Upper lobe of left lung (tissue), 6 donors: ENCODE data around the gene DENND1A. TPM values are rescaled to one million over a fixed set of nuclear protein-coding genes. Genes with fewer than 3 reads are reported as not detected.

Experiments used
- ATAC-seq, 2 donors: fragments of 200-7000 bp; cut with Tn5 transposase; one replicate each; pipeline ENCODE4 v1.9.1; 2022; ENCODE audit warnings: mild to moderate bottlenecking in 2 of 2, moderate library complexity in 2 of 2; ENCODE audit not compliant: low FRiP score in 2 of 2
- DNase-seq, 2 donors: peaks; one replicate each; pipeline ENCODE4 v3.0.0-alpha.2; 2019 to 2020
- H3K27ac ChIP-seq, 4 donors: fragments of 200-600 bp; sonication (generic); one replicate each; pipeline ENCODE4 v1.5.1; 2016 to 2019
- H3K27me3 ChIP-seq, 4 donors: fragments of 200-600 bp; sonication (generic); one replicate each; pipeline ENCODE4 v1.5.1; 2017 to 2019
- H3K36me3 ChIP-seq, 4 donors: fragments of 200-600 bp; sonication (generic); one replicate each; pipeline ENCODE4 v1.5.1; 2016 to 2019
- H3K4me1 ChIP-seq, 4 donors: fragments of 200-600 bp; sonication (generic); one replicate each; pipeline ENCODE4 v1.5.1; 2018 to 2019
- H3K4me3 ChIP-seq, 4 donors: fragments of 200-600 bp; sonication (generic); one replicate each; pipeline ENCODE4 v1.5.1; 2017 to 2019; ENCODE audit warnings: mild to moderate bottlenecking in 2 of 4, moderate library complexity in 1 of 4
- H3K9me3 ChIP-seq, 4 donors: fragments of 200-600 bp; sonication (generic); one replicate each; pipeline ENCODE4 v1.5.1; 2018 to 2019
- EP300 ChIP-seq, 4 donors: sonication (generic); formaldehyde crosslinking; IDR thresholded peaks; one replicate each; pipeline ENCODE4 v1.5.1; 2017; ENCODE audit warnings: antibody characterized with exemption in 4 of 4, control low read depth in 2 of 4
- POLR2A ChIP-seq, 4 donors: fragments of 450-650 bp; IDR thresholded peaks; one replicate each; pipeline ENCODE4 v1.5.1; 2016 to 2017; ENCODE audit warnings: antibody characterized with exemption in 4 of 4, mild to moderate bottlenecking in 2 of 4
- POLR2AphosphoS5 ChIP-seq, 2 donors: sonication (generic); formaldehyde crosslinking; IDR thresholded peaks; one replicate each; pipeline ENCODE4 v1.5.1; 2017; ENCODE audit warnings: antibody characterized with exemption in 2 of 2
- WGBS, 2 donors: methylation state at CpG; one replicate each; pipeline ENCODE4 v1.1.5; 2017 to 2018; 5-methylcytosine and 5-hydroxymethylcytosine counted together
- total RNA-seq, 6 donors: library from RNA; depleted of rRNA in 4 of 6; stranded (reverse); fragments of >200 nt in 4 of 6; gene quantifications; one replicate each; pipeline versions ENCODE4 v1.1.0 to v1.2.1, GENCODE V29; 2016 to 2021
- TF ChIP-seq, protein P1 (sequence below), 6 experiments: fragments of 450-650 bp in 4 of 6; fragments of 200-600 bp in 2 of 6; sonication (generic) in 2 of 6; IDR thresholded peaks; one replicate each; pipeline ENCODE4 v1.5.1; 2016 to 2019; ENCODE audit warnings: antibody characterized with exemption in 6 of 6
- donor health status: DM: no; HTN: no; CAD: no; lungs with moderate emphysema.
- donor health status: DM: no; HTN: yes; CAD: no; lungs with severe emphysema.

Gene DENND1A
- total RNA-seq, 6 donors from 2014 or later = 9.8 to 46.1 (median 16.0) TPM

DNA sequence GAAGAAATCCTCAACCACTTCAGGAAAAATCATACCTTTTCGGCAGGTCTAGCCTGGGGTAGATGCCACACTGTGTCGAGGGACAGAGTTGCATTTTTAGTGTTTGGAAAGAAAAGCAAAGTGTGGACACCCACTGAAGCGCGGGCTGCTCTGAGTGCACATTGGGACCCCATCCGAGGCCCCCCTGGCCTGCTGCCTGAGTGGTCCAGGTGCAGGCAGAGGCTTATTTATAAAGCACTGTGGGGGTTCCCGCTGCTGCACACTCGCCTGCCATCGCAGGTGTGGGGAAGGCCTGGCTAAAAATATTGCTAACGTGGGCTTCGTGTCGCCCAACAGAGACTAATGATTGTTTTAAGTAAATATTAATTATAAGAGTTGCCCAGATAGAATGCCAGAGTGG lies 454.5 kb downstream of the DENND1A start:
- TF ChIP-seq, protein P1, sequence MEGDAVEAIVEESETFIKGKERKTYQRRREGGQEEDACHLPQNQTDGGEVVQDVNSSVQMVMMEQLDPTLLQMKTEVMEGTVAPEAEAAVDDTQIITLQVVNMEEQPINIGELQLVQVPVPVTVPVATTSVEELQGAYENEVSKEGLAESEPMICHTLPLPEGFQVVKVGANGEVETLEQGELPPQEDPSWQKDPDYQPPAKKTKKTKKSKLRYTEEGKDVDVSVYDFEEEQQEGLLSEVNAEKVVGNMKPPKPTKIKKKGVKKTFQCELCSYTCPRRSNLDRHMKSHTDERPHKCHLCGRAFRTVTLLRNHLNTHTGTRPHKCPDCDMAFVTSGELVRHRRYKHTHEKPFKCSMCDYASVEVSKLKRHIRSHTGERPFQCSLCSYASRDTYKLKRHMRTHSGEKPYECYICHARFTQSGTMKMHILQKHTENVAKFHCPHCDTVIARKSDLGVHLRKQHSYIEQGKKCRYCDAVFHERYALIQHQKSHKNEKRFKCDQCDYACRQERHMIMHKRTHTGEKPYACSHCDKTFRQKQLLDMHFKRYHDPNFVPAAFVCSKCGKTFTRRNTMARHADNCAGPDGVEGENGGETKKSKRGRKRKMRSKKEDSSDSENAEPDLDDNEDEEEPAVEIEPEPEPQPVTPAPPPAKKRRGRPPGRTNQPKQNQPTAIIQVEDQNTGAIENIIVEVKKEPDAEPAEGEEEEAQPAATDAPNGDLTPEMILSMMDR (IDR thresholded peaks at IDR 0.05) = no peak
- TF ChIP-seq EP300 (IDR thresholded peaks at IDR 0.05) = no peak
- no peak for TF ChIP-seq POLR2A (IDR thresholded peaks at IDR 0.05)
- TF ChIP-seq POLR2AphosphoS5 (IDR thresholded peaks at IDR 0.05) = no peak
- Histone ChIP-seq H3K36me3 (no peaks in the 10 kb centered on the region), H3K27ac (no peak overlapping the region), H3K27me3 (no peaks in the 10 kb centered on the region), H3K9me3 (no peaks in the 10 kb centered on the region), H3K4me1 (no peaks in the 10 kb centered on the region), H3K4me3 (no peak overlapping the region)
- ATAC-seq (no peak), DNase-seq (no peak)
- WGBS, 2 donors = 95 to 96% methylated on average over 11 of the region's 11 CpGs

DNA sequence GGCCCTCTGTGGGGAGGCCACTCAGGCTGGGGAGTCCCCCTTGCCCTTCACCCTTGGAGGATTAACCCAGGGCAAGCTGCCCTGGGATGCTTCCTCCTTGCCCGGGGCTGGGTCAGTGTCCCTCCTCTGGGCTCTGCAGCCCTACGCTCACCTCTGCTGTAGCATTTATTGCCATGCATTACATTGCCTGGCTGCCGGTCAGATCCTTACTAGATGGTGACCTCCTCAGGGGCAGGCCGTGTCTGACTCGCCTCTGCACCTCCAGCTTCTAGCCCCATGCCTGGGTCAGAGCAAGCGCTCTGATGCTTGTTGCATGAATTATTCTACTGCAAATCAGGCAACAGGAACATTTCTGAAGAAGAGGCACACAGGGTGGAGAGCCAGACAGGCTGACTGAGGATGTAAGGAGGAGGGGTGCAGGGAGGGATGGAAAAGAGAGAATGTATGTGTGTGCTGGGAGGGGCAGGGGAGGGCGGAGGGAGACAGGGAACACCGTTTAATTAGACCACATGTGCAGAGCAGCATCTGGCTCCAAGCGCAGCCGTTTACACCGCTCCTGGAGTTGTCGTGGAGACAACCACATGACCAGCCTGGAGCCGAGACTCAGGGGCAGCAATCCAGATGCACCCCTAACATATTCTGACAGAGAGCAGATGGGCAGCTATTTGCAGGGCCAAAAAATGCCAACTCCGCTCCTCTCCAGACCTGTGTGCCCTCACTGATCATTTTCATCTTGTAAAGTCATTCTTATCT lies 456.9 kb downstream of the DENND1A start:
- H3K4me3 ChIP-seq = no peak overlapping the region
- no peaks in the 10 kb centered on the region for H3K9me3 ChIP-seq
- no peaks in the 10 kb centered on the region for H3K27me3 ChIP-seq
- ATAC-seq (peak in 1 of 2 donors; percentile 37), DNase-seq (no peak)
- no peak overlapping the region for H3K27ac ChIP-seq
- 85 to 92% methylated on average over 13 to 14 of the region's 14 CpGs for WGBS, 2 donors
- TF ChIP-seq POLR2A (IDR thresholded peaks at IDR 0.05) (no peak), EP300 (IDR thresholded peaks at IDR 0.05) (no peak), POLR2AphosphoS5 (IDR thresholded peaks at IDR 0.05) (no peak)
- TF ChIP-seq, protein P1 (IDR thresholded peaks at IDR 0.05) = no peak
- no peaks in the 10 kb centered on the region for H3K36me3 ChIP-seq
- no peaks in the 10 kb centered on the region for H3K4me1 ChIP-seq

DNA sequence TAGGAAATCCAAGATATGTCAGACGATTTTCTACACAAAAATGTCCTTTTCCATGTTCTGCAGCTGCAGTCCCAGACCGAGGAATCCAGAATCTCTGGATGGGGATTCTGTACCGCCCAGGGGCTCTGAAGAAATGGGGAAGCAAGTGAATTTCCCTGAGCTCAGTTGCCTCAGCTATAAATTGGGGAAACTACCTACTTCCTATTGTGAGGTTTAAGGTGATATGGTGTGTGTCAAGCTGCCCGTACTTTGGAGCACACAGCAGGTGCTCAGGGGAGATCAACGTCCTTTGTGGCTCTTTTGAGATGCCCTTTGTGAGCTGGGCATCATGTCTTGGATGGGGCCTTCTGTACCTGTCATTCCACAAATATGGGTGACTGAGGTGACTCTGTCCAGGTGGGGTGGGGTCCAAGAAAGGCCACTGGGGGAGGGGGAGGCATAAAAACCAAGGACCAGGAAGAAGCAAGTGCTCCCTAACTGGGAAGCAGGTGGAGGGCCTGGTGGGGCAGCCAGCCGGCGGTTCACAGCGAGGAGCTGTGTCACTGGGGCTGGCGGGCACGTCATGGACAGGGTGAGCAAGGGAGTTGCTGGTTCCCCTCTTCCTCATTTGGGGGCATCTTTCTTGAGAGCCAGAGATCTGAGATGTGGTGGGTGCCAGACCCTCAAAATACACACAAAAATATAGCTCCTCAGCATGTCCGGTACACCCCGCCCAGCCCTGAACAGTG lies 457.9 kb downstream of the DENND1A start:
- no peaks in the 10 kb centered on the region for H3K4me1 ChIP-seq
- H3K27ac ChIP-seq = no peak overlapping the region
- no peak overlapping the region for H3K4me3 ChIP-seq
- ATAC-seq (no peak), DNase-seq (no peak)
- H3K9me3 ChIP-seq = no peaks in the 10 kb centered on the region
- H3K27me3 ChIP-seq = no peaks in the 10 kb centered on the region
- no peaks in the 10 kb centered on the region for H3K36me3 ChIP-seq
- 80 to 85% methylated on average over 10 to 12 of the region's 12 CpGs for WGBS, 2 donors
- TF ChIP-seq POLR2AphosphoS5 (IDR thresholded peaks at IDR 0.05) = no peak
- no peak for TF ChIP-seq POLR2A (IDR thresholded peaks at IDR 0.05)
- no peak for TF ChIP-seq EP300 (IDR thresholded peaks at IDR 0.05)
- TF ChIP-seq, protein P1 (IDR thresholded peaks at IDR 0.05) = no peak

DNA sequence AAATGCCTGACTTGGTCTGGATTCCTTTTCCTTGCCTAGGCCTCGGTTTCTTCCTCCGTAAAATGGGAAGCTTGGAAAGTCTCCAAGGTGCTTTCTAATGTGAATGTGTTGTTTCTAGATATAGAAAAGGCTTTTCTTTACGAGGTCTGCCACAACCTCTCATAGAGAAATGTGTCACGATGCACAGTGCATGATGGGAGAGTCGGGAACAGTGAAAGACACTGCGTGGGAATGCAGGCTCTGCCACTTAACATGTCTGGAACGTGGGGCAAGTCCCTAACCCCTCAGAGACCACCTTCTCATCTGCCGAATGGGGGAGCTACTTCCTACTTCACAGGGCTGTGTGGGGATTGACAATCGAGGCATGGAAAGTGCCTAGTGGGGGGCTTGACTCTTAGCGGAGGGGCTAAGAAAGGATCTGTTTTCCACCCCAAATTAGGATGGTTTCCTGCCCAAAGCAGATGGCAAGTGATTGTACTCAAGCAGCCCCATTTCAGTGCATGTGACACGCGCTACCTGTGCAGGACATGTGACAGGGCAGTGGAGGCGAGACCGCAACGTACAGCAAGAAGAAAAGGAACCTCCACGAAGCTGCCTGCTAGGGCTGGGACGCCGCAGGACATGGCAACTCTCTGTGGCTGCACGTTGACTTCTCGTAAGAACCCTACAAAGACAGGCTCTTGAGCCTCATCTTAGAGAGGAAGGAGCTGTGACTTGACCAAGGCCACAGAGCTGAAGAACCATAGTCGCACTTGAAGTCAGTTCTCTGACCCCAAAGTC lies 458.7 kb downstream of the DENND1A start:
- no peak for TF ChIP-seq EP300 (IDR thresholded peaks at IDR 0.05)
- TF ChIP-seq, protein P1 (IDR thresholded peaks at IDR 0.05) = no peak
- TF ChIP-seq POLR2A (IDR thresholded peaks at IDR 0.05) = no peak
- TF ChIP-seq POLR2AphosphoS5 (IDR thresholded peaks at IDR 0.05) = no peak
- Histone ChIP-seq H3K27me3 (no peaks in the 10 kb centered on the region), H3K9me3 (no peaks in the 10 kb centered on the region), H3K4me1 (no peaks in the 10 kb centered on the region), H3K36me3 (no peaks in the 10 kb centered on the region), H3K27ac (no peak overlapping the region), H3K4me3 (no peak overlapping the region)
- 86 to 92% methylated on average over 21 of the region's 21 CpGs for whole genome bisulfite sequencing, 2 donors
- DNase-seq (no peak), ATAC-seq (no peak)
